AG10803 (cell line): Measurements from ENCODE around the gene KCNQ1.

ENCODE experiments used
- DNase-seq: peaks from one replicate; pipeline ENCODE4 v3.0.0; 2010; ENCODE audit warnings: low read depth
- H3K4me3 ChIP-seq: 2 replicates; pipeline ENCODE4 v1.5.1; 2011; ENCODE audit warnings: mild to moderate bottlenecking, low read length, control low read depth
- CTCF ChIP-seq: conservative IDR thresholded peaks from 2 replicates; pipeline ENCODE4 v1.5.1; 2011; ENCODE audit warnings: mild to moderate bottlenecking, low read length, control low read depth, inconsistent platforms

KCNQ1 gene

DNA sequence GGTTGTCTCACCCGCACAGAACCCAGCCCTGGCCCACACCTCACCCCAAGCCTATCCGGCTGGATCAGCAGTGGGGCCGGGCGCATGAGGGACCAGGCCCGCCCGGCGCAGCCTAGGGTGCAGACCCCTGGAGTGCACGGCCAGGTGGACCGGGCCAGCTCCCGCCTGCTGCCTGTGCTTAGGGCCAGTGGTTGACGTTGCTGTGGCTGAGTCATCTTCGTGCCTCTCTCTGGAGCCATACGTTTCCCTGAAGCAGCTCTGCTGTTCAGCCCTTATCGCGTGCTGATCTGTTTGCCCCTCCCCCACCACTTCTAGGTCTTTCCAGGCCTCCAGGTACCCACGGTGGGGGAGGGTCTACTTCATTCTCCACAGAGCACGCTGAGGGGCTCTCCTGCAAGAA is 401.2 kb downstream of the KCNQ1 start:
- no peak for TF ChIP-seq CTCF
- no peak for DNase-seq
- no peak overlapping the region for H3K4me3 ChIP-seq

DNA sequence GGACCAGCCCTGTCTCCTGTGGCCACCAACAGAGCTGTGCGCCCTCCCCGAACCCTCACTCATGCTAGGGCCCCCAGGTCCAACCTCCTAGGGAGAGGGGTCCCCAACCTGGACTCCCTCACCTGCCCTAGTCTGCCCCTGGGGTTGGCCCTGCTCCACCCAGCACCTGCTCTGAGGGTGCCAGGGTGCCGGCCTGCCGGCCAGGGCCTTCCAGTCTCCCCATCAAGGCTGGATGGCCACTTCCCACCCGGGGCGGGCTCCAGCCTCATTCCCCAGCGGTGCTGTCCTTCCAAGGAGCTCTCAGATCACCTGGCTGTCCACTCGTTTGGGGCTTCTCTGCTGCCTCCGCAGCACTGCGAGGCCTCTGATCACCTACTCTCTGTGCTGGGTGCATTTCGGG is 401.7 kb downstream of the KCNQ1 start:
- H3K4me3 ChIP-seq = no peak overlapping the region
- no peak for TF ChIP-seq CTCF

GRCh38 chr11:2847561-2847960 is 402.8 kb downstream of the KCNQ1 start:
- no peak for DNase-seq
- no peak for TF ChIP-seq CTCF
- no peak overlapping the region for H3K4me3 ChIP-seq

More for the DNA sequence above, 401.7 kb downstream of the KCNQ1 start:
- DNase-seq = no peak

- H3K4me3 ChIP-seq = no peak overlapping the region
- TF ChIP-seq CTCF = no peak
- no peak for DNase-seq
Observed at GRCh38 chr11:2848497-2848896, 403.7 kb downstream of the KCNQ1 start.

DNA sequence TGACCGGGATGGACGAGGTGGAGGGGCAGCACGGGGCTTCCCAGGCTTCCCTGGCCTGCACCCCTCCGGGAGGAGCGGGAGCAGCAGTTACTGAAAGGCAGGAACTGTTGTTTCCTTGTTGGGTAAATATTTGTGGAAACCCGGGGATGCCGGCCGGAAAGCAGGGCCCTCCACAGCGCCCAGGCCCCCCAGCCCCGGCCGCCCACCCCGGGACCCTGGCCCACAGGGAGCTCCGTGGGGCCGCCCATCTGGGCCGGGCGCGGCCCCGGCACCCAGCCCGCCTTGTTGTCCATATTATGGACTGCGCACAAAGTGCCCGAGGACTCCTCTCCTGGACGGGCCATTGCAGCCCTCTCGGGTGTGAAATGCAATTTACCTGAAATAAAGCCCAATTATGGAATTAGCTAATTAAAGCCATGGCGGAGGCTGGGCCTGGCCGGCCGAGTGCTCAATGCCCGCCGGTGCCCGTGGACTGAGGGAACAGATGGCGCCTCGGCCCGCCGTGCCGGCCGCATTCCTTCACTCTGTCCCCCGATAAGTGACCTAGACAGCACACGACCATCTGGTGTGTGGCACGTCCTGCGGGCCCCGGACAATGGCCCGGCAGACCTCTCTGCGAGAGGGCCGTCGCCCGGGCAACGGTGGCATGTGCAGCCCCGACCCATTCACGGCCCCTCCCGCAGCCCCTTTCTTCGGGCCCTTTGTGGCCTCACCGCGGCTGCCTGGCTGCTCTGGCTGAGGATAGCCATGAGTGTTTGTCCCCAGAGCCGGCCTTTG is 405.4 kb downstream of the KCNQ1 start:
- no peak for TF ChIP-seq CTCF
- no peak for DNase-seq
- H3K4me3 ChIP-seq = no peak overlapping the region

- TF ChIP-seq CTCF = no peak
- DNase-seq = no peak
- no peak overlapping the region for H3K4me3 ChIP-seq
Observed at GRCh38 chr11:2853401-2853800, 408.6 kb downstream of the KCNQ1 start.

DNA sequence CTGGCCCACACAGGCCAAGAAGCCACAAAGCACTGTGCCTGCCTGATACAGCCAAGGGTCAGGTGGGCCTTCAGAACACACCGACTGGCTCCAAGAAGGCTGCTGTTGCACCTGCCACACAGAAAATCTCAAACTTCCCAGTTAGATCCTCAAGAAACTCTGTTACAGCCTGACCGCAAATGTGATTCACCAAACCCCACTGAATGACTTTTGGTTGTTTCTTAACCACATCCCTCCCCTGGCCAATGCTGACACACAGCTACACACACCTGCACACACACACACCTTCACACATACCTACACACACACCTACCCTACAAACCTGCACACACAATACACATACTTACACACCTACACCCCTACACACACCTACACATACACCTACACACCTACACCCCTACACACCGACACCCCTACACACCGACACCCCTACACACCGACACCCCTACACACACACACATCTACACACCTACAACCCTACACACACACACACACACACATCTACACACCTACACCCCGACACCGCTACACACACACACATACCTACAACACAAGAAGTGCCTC is 409.3 kb downstream of the KCNQ1 start:
- no peak for TF ChIP-seq CTCF
- no peak for DNase-seq
- H3K4me3 ChIP-seq = no peak overlapping the region
